Spleen (tissue), 11 donors: ENCODE results near the gene PAK6. TPM values are rescaled to one million over a fixed set of nuclear protein-coding genes. Genes with fewer than 3 reads are reported as not detected.

Source experiments
- DNase-seq: peaks from one replicate; pipeline ENCODE4 v3.0.0-alpha.2; 2020
- H3K27ac ChIP-seq, 8 donors: fragments of 200-600 bp; sonication (generic) in 7 of 8; 1 replicate in 4 of 8; 2 replicates in 4 of 8; pipeline versions ENCODE4 v1.5.0 to v1.8.0; 2016 to 2021; ENCODE audit warnings: inconsistent platforms in 4 of 8, mild to moderate bottlenecking in 4 of 8, moderate library complexity in 1 of 8
- H3K27me3 ChIP-seq, 7 donors: fragments of 200-600 bp; sonication (generic) in 6 of 7; replicated peaks in 1 of 7; 1 replicate in 4 of 7; 2 replicates in 3 of 7; pipeline versions ENCODE4 v1.5.0 to v1.8.0; 2016 to 2021; ENCODE audit warnings: inconsistent platforms in 3 of 7, mild to moderate bottlenecking in 1 of 7
- H3K36me3 ChIP-seq, 6 donors: fragments of 200-600 bp; sonication (generic) in 5 of 6; 1 replicate in 4 of 6; 2 replicates in 2 of 6; pipeline versions ENCODE4 v1.5.0 to v1.8.0; 2016 to 2021; ENCODE audit warnings: inconsistent platforms in 2 of 6
- H3K4me1 ChIP-seq, 6 donors: fragments of 200-600 bp; sonication (generic) in 5 of 6; 1 replicate in 3 of 6; 2 replicates in 3 of 6; pipeline versions ENCODE4 v1.5.0 to v1.8.0; 2016 to 2021; ENCODE audit warnings: inconsistent platforms in 3 of 6
- H3K4me3 ChIP-seq, 8 donors: fragments of 200-600 bp; sonication (generic) in 7 of 8; 1 replicate in 4 of 8; 2 replicates in 4 of 8; pipeline versions ENCODE4 v1.5.0 to v1.8.0; 2016 to 2021; ENCODE audit warnings: inconsistent platforms in 4 of 8, mild to moderate bottlenecking in 4 of 8, moderate library complexity in 2 of 8
- H3K9me3 ChIP-seq, 8 donors: fragments of 200-600 bp; sonication (generic) in 7 of 8; 1 replicate in 4 of 8; 2 replicates in 4 of 8; pipeline versions ENCODE4 v1.5.0 to v1.8.0; 2016 to 2021; ENCODE audit warnings: inconsistent platforms in 4 of 8
- CTCF ChIP-seq, 11 experiments: fragments of 200-600 bp in 7 of 11; fragments of 450-650 bp in 4 of 11; sonication (generic) in 4 of 11; IDR thresholded peaks in 8 of 11; conservative IDR thresholded peaks in 3 of 11; 1 replicate in 7 of 11; 2 replicates in 4 of 11; pipeline versions ENCODE4 v1.4.0 to v1.8.0; 2016 to 2021; ENCODE audit warnings: antibody characterized with exemption in 11 of 11, inconsistent platforms in 4 of 11, mild to moderate bottlenecking in 1 of 11
- POLR2A ChIP-seq, 3 donors: fragments of 450-650 bp; IDR thresholded peaks; one replicate each; pipeline ENCODE4 v1.5.1; 2017; ENCODE audit warnings: antibody characterized with exemption in 3 of 3, mild to moderate bottlenecking in 1 of 3
- POLR2AphosphoS5 ChIP-seq, 3 donors: sonication (generic); formaldehyde crosslinking; IDR thresholded peaks; one replicate each; pipeline ENCODE4 v1.5.1; 2017; ENCODE audit warnings: antibody characterized with exemption in 3 of 3
- WGBS, 5 donors: extraction: QIAGEN DNeasy Blood & Tissue Kit in 3 of 5; methylation state at CpG; one replicate each; pipeline versions ENCODE4 v1.1.5 to v1.1.7; 2013 to 2018; 5-methylcytosine and 5-hydroxymethylcytosine counted together
- intact Hi-C: fragments of 100-400 bp; cut with DNase I; formaldehyde crosslinking; loops from one replicate; pipeline ENCODE4 v1.15.0; 2023; ENCODE audit warnings: low total_unique reads
- polyA plus RNA-seq, 3 donors: library from polyadenylated mRNA; stranded (reverse); fragments of 200-250 nt; gene quantifications; one replicate each; pipeline ENCODE4 v1.2.1, GENCODE V29; 2013
- total RNA-seq, 7 donors: library from RNA; depleted of rRNA in 3 of 7; stranded (reverse); fragments of >200 nt in 3 of 7; fragmentation: NEBNext Ultra II Directional in 4 of 7; extraction: Animal tissue kit (Norgen Biotek cat#: 25700) in 4 of 7; gene quantifications; one replicate each; pipeline versions ENCODE4 v1.1.0 to v1.2.1, GENCODE V29; 2016 to 2021
- donor health status: healthy with polysubstance abuse.
- donor health status: DM: no; HTN: no; CAD: no; lungs with moderate emphysema.
- donor health status: DM: no; HTN: no; CAD: no.
- donor health status: Bipolar disorder and iron deficiency.
- donor health status: healthy.
- donor health status: DM: no; HTN: no; CAD: no.
- donor health status: DM: yes; HTN: yes; CAD: no.

PAK6 gene
- total and polyA plus RNA-seq, 10 donors = 0.24 to 5.4 (median 1.7) TPM

- Histone ChIP-seq H3K27ac (no peak overlapping the region), H3K4me3 (no peak overlapping the region), H3K27me3 (no peaks in the 10 kb centered on the region), H3K4me1 (peaks cover 13 to 62% (median 38%) of the 10 kb centered on the region in 6 donors), H3K36me3 (no peaks in the 10 kb centered on the region), H3K9me3 (no peaks in the 10 kb centered on the region)
- no peak for DNase-seq
- no peak for TF ChIP-seq CTCF (IDR thresholded peaks at IDR 0.05 in 8 of 11, conservative IDR thresholded peaks at IDR 0.05 in 3 of 11)
- no peak for TF ChIP-seq POLR2A (IDR thresholded peaks at IDR 0.05)
- no peak for TF ChIP-seq POLR2AphosphoS5 (IDR thresholded peaks at IDR 0.05)
- 73 to 100% (median 97%) methylated on average over 1 of the region's 1 CpG for WGBS, 5 donors
- intact Hi-C loops = loop anchor here (5.0 kb wide), 1 partner anchor 102 kb away; no protein-coding TSS in a partner anchor
These were observed 81.5 kb downstream of the PAK6 start for GRCh38 chr15:40320409-40320808.

- H3K27me3 ChIP-seq = no peaks in the 10 kb centered on the region
- H3K4me3 ChIP-seq = no peak overlapping the region
- no peaks in the 10 kb centered on the region for H3K36me3 ChIP-seq
- 0 to 3% (median 1%) methylated on average over 2 of the region's 2 CpGs for WGBS, 5 donors
- H3K27ac ChIP-seq = peak overlapping the region in 2 of 8 donors; percentile 51 to 75
- TF ChIP-seq CTCF (IDR thresholded peaks at IDR 0.05 in 8 of 11, conservative IDR thresholded peaks at IDR 0.05 in 3 of 11) (peak; percentile 72 to 95 (median 89)), POLR2AphosphoS5 (IDR thresholded peaks at IDR 0.05) (no peak)
- intact Hi-C loops = loop anchor here (5.0 kb wide), 1 partner anchor 101 kb away; no protein-coding TSS in a partner anchor
- peak; percentile 58 for DNase-seq
- H3K4me1 ChIP-seq = peaks cover 16 to 67% (median 43%) of the 10 kb centered on the region in 6 donors
- H3K9me3 ChIP-seq = no peaks in the 10 kb centered on the region
These were observed 82.1 kb downstream of the PAK6 start for GRCh38 chr15:40320931-40321371.

- no peaks in the 10 kb centered on the region for H3K27me3 ChIP-seq
- 52 to 63% (median 56%) methylated on average over 23 to 26 of the region's 26 CpGs for WGBS, 5 donors
- TF ChIP-seq CTCF (IDR thresholded peaks at IDR 0.05 in 8 of 11, conservative IDR thresholded peaks at IDR 0.05 in 3 of 11) (no peak), POLR2AphosphoS5 (IDR thresholded peaks at IDR 0.05) (no peak), POLR2A (IDR thresholded peaks at IDR 0.05) (no peak)
- no peak for DNase-seq
- H3K27ac ChIP-seq = peak overlapping the region in 7 of 8 donors; percentile 52 to 87 (median 75)
- H3K4me3 ChIP-seq = peak overlapping the region; percentile 12 to 93 (median 53)
- no peaks in the 10 kb centered on the region for H3K9me3 ChIP-seq
- intact Hi-C loops = loop anchor here (5.0 kb wide), 1 partner anchor 100 kb away; no protein-coding TSS in a partner anchor
- H3K4me1 ChIP-seq = peaks cover 16 to 72% (median 48%) of the 10 kb centered on the region in 6 donors
- H3K36me3 ChIP-seq = no peaks in the 10 kb centered on the region
These were observed 83.8 kb downstream of the PAK6 start for GRCh38 chr15:40322531-40323238.

- Histone ChIP-seq H3K4me1 (peaks cover 17 to 73% (median 50%) of the 10 kb centered on the region in 6 donors), H3K4me3 (peak within 1 kb of the TSS; percentile 63 to 93 (median 68)), H3K9me3 (no peaks in the 10 kb centered on the region), H3K36me3 (no peaks in the 10 kb centered on the region), H3K27me3 (no peaks in the 10 kb centered on the region), H3K27ac (peak within 1 kb of the TSS; percentile 59 to 87 (median 81))
- peak; percentile 98 for DNase-seq
- intact Hi-C loops = loop anchor here (5.0 kb wide), 1 partner anchor 99 kb away; no protein-coding TSS in a partner anchor
- WGBS, 5 donors = 0 to 1% (median 0%) methylated on average over 40 to 103 of the region's 103 CpGs
- TF ChIP-seq POLR2AphosphoS5 (IDR thresholded peaks at IDR 0.05) (peak; percentile 49 to 84 (median 79)), POLR2A (IDR thresholded peaks at IDR 0.05) (peak in 1 of 3 donors; percentile 65), CTCF (IDR thresholded peaks at IDR 0.05 in 8 of 11, conservative IDR thresholded peaks at IDR 0.05 in 3 of 11) (peak; percentile 76 to 96 (median 85))
These were observed 84.5 kb downstream of the PAK6 start, which contains the start of gene INAFM2 for GRCh38 chr15:40323239-40323952. Gene INAFM2, plus strand, starts transcription at chr15:40323692. Its CDS starts 364 bp downstream, at chr15:40324056.
